Stimulated activated naive CD4-positive, alpha-beta T cell (primary cell): ENCODE measurements around the gene WDR86.

Source experiments
- DNase-seq, 6 experiments: peaks; one replicate each; lab custom pipeline; 2025; lab: John Stamatoyannopoulos, UW

The WDR86 gene, protein sequence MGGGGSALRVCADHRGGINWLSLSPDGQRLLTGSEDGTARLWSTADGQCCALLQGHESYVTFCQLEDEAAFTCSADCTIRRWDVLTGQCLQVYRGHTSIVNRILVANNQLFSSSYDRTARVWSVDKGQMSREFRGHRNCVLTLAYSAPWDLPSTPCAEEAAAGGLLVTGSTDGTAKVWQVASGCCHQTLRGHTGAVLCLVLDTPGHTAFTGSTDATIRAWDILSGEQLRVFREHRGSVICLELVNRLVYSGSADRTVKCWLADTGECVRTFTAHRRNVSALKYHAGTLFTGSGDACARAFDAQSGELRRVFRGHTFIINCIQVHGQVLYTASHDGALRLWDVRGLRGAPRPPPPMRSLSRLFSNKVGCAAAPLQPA

DNA sequence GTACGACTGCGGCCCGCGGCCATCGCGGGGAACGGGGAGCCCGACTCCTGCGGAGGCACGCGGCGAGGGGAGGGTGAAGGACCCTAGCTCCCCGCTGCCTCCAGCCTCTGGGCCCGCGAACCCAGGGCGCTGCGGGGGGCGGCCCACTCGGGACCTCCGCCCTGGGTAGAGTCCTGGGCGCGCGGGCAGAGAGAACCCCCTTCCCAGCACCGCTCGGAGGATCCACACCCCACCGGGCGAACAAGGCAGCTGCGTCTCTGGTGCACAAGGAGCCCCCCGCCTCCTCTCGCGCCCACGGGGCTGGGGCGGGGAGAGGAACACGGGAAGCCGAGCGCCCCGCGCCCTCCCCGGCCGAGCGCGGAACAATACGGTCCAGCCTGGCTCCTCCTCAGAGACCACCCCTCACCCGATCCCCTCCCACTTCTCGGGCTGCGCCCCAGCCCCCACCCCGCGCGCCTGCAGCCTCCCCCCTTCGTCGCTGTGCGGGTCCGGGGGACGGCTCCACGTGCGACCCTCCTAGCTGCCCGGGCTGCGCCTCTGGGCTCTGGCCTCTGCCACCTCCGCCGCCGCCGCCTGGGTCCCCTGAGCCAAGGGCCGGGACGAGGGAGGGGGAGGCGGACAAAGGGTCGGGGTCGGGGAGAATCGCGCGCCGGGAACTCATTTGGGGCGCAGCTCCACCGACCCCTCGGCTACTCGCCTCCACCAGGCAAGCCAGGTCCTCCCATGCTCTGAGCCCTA lies at the start of gene WDR86:
Gene WDR86 (minus strand): TSS at position 372 of the 738 bp plus-strand sequence. CDS start 449 bp downstream, outside the sequence.
- DNase-seq, result peak in 2 of 6 experiments; percentile 30 to 51

DNA sequence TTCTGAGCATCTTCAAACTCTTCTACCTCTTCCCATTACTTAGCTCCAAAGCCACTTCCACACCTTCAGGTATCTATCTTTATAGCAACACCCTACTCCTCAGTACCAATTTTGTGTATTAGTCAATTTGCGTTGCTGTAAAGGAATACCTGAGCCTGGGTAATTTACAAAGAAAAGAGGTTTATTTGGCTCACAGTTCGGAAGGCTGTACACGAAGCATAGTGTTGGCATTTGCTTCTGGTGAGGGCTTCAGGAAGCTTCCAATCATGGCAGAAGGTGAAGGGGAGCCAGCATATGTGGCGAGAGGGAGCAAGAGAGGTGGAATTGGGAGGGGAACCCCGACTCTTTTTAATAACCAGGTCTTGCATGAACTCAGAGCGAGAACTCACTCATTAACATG lies 47.7 kb upstream of the WDR86 start:
- no peak for DNase-seq

DNA sequence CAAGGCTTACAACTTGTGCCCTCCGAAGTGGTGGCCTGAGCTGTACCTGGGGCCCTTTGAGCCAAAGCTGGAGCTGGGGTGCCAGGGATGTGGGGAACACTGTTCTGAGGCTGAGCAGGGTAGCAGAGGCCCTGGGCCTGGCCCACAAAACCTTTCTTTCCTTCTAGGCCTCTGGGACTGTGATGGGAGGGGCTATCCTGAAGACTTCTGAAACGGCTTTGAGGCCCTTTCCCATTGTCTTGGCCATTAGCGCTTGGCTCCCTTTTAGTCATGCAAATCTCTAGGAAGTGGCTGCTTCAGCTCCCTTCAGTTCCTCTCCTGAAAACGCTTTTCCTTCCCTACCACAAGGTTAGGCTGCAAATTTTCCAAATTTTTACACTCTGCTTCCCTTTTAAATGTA lies 46.9 kb upstream of the WDR86 start:
- DNase-seq, result no peak

DNA sequence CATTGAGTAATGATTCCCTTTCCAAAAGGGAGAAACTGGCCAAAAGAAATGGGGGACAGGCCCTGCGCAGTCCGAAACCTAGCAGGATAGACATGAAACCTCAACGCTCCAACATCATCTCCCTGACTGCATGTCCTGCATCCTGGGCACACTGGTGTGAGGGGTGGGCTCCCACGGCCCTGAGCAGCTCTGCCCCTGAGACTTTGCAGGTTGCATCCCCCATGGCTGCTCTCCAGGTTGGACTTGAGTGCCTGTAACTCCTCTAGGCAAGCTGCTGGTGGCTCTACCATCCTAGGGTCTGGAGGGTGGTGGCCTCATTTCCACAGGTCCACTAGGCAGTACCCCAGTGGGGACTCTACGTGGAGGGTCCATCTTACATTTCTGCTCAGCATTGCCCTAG lies 46.4 kb upstream of the WDR86 start:
- DNase-seq, result no peak

DNA sequence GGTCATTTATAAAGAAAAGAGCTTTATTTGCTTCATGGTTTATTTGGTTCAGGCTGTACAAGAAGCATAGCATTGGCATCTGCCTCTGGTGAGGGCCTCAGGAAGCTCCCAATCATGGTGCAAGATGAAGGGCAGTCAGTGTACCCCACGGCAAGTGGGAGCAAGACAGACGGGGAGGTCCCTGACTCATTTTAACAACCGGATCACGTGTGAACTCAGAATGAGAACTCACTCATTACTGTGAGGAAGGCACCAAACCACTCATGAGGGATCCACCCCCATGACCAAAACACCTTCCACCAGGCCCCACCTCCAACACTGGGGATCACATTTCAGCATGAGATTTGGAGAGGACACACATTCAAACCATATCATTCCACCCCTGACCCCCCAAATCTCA lies 45.9 kb upstream of the WDR86 start:
- no peak for DNase-seq

DNA sequence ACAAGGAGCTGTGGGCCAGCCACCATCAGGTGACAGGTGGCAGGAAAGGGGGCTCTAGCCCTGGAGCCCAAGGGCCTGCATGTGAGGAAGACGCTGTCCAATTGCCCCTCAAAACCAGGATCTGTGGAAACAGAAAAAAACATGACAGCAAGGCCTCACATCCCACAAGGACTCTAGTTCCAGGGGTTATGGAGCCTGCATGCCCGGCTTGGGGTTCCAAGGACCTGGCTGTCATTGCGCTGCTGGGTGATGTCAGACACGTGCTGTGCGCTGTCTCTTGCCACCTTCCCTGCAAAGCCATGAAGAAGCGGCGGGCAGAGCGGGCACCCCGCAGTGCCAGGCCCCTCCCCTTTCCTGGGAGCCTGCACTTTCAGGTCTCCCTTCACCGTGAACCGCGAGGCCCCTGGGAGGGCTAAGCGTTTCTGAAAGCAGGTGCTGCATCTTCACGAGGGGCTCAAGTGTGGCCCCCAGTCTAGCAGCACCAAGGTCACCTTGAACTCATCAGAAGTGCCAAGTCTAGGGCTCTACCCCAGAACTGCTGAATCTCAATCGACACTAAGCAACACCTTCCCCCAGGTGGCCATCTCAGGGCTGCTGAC lies 45.2 kb upstream of the WDR86 start:
- no peak for DNase-seq

DNA sequence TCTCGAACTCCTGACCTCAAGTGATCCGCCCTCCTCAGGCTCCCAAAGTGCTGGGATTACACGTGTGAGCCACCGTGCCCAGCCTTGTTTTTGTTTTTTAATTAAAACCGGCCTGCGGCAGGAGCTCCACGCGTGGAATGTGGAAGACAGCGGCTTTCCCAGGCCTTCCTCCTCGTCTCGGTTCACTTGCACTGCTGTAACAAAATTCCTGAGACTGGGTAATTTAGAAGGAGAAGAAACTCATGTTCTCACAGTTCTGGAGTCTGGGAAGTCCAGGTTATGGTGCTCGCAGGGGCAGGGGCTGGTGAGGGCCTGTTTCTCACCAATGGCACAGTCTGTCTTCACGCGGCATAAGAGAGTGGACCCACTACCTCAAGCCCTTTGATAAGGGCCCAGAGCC lies 44.5 kb upstream of the WDR86 start:
- no peak for DNase-seq

DNA sequence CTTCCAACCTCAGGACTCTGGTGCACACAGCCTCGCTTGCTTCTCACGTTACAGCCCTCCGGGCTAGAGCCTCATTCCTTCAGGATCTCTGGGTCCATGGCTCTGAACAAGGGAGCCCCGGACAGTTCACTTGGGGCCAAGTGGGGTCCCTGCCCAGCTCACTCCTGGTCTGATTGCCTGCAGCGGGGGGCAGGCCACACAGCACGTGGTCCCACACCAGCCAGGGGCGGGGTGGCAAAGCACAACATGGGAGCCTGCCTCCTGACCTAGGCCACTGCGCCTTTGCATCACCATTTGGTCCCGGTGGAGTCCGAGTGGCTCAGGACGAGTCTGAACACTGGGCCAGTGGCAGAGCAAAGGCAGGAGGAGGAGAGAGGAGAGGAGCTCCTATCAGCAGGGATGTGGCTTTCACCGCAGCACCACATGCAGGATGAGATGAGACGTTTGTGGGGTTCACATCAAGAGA lies 43.5 kb upstream of the WDR86 start:
- DNase-seq, result no peak

DNA sequence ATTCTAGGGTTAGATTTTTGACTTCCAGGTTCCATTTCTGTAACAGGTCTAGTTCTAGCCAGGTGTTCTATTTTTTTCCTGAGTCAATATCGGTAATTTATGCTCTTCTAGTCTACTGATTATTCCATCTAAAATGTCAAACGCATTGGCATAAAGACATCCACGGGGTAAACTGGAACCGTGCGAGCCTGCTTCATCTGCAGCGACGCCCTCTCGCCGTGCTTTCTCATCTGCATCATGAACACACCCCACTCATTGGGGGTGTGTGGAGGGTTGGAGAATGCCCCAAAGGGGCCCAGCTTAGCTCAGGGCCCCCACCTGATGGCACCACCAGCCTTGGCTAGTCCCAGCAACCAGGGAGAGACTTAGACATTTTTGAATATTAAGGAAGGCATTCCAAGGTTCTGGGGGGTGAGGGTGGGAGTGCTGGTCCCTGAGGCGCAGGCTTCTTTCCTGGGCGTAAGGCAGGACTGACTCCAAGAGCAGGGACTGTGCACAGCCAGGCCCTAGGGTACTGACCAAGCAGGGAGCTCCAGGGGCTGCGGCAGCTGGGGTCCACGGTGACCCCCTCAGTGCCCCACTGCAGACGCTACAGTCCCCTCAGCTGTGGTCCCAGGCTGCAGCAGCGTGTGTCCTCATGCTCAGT lies 43.0 kb upstream of the WDR86 start:
- DNase-seq, result no peak

DNA sequence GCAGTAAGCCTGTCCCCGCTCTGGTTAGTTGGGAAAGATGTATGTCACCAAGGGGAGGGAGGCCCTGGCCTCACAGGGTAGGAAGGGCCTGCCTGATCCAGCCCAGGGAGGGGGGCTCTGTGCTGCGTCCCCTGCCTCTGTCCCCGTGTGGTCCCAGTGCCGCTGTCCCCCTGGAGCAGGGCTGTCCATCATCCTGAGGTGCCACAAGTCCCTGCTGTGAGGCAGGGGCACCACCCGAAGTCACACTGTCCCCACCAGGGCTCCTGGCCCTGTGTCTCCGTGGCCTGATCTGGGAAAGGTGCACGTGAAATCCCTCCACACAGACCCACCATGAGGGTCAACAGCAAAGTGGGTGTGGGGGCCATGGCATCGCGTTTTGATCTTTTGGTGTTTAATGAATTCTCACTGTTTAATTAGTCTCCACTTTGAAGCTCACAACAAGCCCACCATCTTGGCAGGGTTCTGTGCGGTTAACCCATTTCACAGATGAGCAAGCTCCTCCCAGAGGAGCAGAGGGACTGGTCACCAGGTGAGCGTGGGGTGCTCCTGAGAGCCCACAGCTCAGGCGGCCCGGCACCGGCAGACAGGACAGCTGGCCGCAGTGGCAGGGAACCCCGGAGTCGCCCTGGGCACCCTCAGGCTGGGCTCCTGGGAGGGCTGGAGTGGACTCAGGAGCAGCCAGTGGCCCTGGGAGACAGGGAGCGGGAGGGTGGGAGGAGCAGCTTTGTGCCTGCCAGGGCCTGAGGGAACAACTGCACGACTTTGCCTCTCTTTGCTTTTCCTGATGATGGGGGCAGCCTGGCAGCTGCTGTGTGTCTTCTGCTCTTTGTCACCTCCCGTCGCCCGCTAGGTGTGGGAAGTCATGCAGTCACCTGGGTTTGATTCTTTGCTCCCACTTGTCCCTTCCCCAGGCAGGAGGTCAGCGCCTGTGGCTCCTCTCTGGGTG lies 42.1 kb upstream of the WDR86 start:
- no peak for DNase-seq

DNA sequence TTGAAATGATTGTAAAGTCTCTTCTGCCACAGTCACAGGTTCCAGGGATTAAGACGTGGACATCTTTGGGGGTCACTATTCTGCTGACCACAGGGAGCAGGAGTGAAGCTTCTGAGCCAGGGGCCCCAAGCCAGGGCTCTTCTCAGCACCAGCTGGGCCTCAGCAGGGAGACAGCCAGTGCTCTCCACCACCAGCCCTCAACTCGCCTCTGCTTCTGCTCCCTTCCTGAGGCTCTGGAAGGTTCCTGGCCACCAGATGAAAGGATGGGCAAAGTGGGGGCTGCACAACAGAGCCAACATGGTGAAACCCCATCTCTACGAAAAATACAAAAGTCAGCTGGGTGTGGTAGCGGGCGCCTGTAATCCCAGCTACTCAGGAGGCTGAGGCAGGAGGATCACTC lies 41.3 kb upstream of the WDR86 start:
- no peak for DNase-seq

DNA sequence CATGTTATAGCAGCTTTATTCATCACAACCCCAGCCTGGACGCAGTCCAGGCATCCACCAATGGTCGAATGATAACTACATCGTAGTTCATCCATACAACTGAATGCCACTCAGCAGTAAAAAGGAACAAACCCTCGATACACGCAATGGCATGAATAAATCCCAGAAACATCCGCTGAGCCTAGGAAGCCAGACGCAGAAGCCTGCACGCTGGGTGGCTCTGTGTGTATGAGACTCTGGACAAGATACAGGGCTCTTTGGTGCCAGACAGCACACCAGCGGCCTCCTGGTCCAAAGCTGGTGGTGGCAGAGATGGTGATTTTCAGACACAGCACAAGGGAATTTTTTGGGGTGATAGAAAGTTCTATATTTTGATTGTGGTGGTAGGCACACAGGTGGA lies 40.2 kb upstream of the WDR86 start:
- no peak for DNase-seq

DNA sequence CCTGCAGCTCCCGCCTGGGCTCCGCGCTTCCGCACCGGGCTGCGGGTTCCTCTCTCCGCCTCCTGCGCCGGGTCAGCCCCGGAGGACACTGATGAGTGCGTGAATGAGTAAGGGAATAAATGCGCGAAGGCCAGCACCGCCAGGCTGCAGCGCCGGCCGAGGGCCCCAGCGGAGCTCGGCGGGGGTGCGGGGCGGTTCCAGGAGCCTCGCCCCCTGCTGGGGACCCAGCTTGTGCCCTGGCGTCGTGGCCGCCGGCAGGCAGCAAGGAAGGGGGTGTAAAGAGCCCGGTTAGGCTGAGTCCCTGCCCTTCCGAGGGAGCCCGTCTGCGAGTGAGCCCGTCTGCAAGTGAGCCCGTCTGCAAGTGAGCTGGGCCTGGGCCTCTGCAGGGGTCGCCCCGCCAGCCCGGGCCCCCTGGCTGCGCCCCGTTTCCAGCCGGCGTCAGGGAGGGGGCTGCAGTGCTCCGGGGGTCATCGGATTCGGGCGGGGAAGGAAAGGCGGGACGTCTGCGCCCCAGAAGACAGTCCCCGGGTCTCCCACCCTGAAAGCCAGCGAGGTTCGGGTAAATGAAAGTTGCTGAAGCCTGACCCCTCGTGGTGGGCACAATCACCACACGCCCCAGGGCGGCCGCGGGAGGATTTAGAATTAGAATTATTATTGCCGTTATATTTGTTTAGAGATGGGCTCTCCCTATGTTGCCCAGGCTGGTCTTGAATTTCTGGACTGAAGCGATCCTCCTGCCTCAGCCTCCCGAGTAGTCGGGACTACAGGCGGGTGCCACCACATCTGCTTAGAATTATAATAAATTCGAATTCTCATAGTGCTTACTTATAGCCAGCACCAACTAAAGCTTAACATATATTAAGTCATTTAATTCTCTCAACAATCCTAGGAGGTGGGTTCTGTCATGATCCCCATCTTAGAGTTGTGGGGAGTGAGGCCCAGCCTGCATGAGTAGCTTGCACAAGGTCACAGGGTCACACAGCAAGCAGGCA lies 38.7 kb upstream of the WDR86 start:
- DNase-seq, result peak; percentile 48 to 95 (median 72)

DNA sequence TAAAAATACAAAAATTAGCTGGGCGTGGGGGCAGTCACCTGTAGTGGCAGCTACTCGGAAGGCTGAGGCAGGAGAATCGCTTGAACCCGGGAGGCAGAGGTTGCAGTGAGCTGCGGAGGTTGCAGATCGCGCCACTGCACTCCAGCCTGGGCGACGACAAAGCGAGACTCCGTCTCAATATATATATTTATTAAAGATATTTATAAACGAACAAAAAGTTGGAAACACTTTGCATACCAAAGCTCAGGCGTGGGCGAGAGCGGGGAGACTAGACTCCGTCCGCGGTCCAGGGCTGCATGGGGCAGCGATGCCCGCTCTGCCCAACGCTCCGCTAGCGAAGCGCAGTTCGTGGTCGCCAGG lies 38.0 kb upstream of the WDR86 start:
- no peak for DNase-seq

DNA sequence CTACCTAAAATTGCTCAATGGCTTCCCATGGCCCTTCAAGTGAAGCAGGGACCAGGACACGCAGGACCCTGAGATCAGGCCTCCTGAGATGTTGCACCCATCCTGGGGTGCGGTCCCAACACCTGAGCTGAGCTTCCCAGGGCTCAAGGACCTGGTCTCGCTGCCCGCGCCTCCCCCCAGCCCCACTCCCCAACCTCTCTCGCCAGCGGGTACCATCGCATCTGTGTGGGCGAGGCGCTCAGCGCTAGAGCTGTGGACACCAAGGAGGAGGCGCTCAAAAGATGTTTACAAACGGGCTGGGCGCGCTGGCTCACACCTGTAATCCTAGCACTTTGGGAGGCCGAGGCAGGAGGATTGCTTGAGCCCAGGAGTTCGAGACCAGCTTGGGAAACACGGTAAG lies 37.5 kb upstream of the WDR86 start:
- no peak for DNase-seq

DNA sequence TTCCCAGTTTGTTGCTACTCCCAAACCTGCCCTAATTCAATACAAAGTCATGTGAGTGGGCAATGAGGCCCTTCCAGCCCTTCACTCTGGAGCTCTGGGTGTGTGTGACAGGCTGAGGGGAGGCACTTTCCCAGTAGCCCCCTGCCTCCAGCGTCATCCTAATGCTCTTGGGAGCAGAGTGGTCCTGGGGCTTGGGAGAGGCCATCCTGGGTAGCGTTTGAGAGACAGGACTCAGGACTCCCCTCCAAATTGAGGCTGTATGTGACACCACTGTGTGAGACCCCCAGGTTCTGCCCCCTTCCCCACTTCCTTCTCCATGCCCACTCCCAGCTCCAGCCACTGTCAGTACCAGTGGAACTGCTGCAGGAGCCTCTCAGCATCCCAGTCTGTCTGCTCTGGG lies 36.6 kb upstream of the WDR86 start:
- no peak for DNase-seq

DNA sequence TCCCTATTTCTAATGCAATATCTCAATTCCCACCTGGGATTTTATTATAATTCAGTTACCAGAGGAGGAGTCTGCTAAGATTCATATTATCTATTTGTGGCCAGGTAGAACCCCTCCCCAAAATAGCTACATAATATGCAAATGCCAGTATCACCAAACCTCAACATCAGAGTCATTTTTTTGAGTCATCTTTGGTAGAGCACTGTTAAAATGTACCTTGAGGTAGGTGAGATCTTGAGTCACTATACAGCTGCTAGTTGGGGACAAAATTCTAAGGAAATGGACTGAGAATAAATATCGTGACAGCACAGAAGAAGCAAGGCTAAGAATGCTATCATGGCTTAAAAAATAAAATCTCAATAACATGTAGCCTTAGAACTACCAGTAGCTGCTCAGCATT lies 34.8 kb upstream of the WDR86 start:
- DNase-seq, result no peak

DNA sequence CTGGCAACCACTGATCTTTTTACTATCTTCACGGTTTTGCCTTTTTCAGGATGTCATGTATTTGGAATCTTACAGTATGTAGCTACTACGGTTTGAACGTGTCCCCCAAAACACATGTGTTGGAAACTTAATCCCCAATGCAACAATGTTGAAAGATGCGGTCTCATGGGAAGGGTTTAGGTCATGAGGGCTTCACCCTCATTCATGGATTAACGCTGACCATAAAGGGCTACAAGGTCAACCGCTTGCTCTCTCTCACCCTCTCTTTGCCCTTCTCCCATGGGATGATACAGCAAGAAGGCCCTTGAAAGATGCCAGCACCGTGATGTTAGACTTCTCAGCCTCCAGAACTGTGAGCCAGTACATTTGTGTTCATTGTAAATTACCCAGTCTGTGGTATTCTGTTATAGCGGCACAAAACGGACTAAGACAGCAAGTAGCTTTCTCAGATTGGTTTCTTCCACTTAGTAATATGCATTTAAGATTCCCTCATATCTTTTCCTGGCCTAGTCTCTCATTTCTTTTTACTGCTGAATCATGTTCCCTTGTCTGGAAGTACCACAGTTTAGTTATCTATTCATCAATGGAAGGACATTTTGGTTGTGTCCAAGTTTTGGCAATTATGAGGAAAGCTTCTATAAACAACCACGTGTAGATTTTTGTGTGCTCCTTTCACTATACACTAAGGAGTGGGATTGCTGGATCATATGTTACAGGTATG lies 33.1 kb upstream of the WDR86 start:
- no peak for DNase-seq

DNA sequence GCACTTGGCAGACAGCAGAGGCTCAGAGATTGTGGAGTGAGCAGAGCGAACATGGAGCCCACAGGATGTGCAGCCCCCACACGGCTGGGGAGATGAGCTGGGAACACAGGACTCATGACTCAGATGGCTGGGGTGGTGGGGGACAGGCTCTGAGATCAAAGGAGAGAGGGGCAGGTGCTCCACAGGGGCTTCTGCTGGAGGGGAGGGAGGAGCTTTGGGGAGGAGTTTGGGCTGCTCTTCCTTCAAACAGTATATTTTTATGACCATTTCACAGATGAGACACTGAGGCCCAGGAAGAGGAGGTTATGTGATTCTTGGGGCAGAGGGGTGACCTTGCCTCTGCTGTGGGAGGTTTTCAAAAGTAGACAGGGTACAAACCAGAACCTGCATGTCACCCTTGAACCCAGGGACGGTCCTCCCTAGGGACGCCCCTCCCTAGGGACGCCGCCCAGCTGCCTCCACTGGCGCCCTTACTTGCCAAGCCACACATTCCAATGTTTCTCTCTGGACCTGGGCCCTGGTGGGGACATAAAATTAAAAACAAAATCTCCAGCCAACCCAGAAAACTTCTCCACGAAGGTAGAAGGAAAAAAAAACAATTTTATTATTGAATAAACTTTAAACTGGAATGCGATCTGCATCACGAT lies 31.1 kb upstream of the WDR86 start:
- DNase-seq, result no peak
